ENCODE data around the gene VTA1.

- TF ChIP-seq, protein P1, sequence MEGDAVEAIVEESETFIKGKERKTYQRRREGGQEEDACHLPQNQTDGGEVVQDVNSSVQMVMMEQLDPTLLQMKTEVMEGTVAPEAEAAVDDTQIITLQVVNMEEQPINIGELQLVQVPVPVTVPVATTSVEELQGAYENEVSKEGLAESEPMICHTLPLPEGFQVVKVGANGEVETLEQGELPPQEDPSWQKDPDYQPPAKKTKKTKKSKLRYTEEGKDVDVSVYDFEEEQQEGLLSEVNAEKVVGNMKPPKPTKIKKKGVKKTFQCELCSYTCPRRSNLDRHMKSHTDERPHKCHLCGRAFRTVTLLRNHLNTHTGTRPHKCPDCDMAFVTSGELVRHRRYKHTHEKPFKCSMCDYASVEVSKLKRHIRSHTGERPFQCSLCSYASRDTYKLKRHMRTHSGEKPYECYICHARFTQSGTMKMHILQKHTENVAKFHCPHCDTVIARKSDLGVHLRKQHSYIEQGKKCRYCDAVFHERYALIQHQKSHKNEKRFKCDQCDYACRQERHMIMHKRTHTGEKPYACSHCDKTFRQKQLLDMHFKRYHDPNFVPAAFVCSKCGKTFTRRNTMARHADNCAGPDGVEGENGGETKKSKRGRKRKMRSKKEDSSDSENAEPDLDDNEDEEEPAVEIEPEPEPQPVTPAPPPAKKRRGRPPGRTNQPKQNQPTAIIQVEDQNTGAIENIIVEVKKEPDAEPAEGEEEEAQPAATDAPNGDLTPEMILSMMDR (IDR thresholded peaks at IDR 0.05) = no peak
- TF ChIP-seq ZFX (IDR thresholded peaks at IDR 0.05; ENCODE audit: borderline replicate concordance) = no peak
Measured at GRCh38 chr6:142218446-142218845, 71.4 kb downstream of the VTA1 start.

Measured in 22Rv1 (cell line).